Activated naive CD8-positive, alpha-beta T cell treated with anti-CD3 and anti-CD28 coated beads, Interleukin-2, amount 50 U/mL, for 16 hours (primary cell): Measurements from ENCODE around the gene REPS2.

ENCODE experiments used
- DNase-seq: peaks from one replicate; pipeline ENCODE4 v3.0.0-alpha.2; 2020; ENCODE audit warnings: low read depth, low spot score

Gene REPS2

GRCh38 chrX:17000751-17001150 is 54.3 kb downstream of the REPS2 start:
- DNase-seq = no peak

- DNase-seq = no peak
These were observed 59.4 kb downstream of the REPS2 start for GRCh38 chrX:17005712-17006368.

GRCh38 chrX:17007134-17007768 is 60.8 kb downstream of the REPS2 start:
- DNase-seq = no peak

GRCh38 chrX:17009856-17010625 is 63.6 kb downstream of the REPS2 start:
- DNase-seq = no peak

- DNase-seq = no peak
These were observed 66.0 kb downstream of the REPS2 start for GRCh38 chrX:17012465-17012864.

- no peak for DNase-seq
These were observed 67.8 kb downstream of the REPS2 start for GRCh38 chrX:17014216-17014615.

GRCh38 chrX:17017134-17017533 is 70.7 kb downstream of the REPS2 start:
- no peak for DNase-seq

GRCh38 chrX:17020356-17020755 is 73.9 kb downstream of the REPS2 start:
- DNase-seq = no peak

- no peak for DNase-seq
These were observed 74.7 kb downstream of the REPS2 start for GRCh38 chrX:17020851-17021821.

GRCh38 chrX:17021851-17022604 is 75.6 kb downstream of the REPS2 start:
- DNase-seq = no peak

- DNase-seq = no peak
These were observed 77.2 kb downstream of the REPS2 start for GRCh38 chrX:17023661-17024060.

- no peak for DNase-seq
These were observed 78.4 kb downstream of the REPS2 start for GRCh38 chrX:17024886-17025285.

GRCh38 chrX:17025621-17026302 is 79.3 kb downstream of the REPS2 start:
- DNase-seq = no peak

- DNase-seq = no peak
These were observed 81.5 kb downstream of the REPS2 start for GRCh38 chrX:17027931-17028330.

GRCh38 chrX:17028356-17028755 is 81.9 kb downstream of the REPS2 start:
- DNase-seq = no peak

GRCh38 chrX:17030092-17030491 is 83.6 kb downstream of the REPS2 start:
- DNase-seq = no peak

GRCh38 chrX:17030580-17031270 is 84.3 kb downstream of the REPS2 start:
- no peak for DNase-seq

GRCh38 chrX:17031827-17032226 is 85.4 kb downstream of the REPS2 start:
- DNase-seq = no peak

GRCh38 chrX:17032351-17032750 is 85.9 kb downstream of the REPS2 start:
- DNase-seq = no peak

GRCh38 chrX:17033225-17033624 is 86.8 kb downstream of the REPS2 start:
- DNase-seq = no peak
